Parathyroid adenoma (tissue), 2 donors: ENCODE measurements around the gene BBLN.

Source experiments
- H2AFZ ChIP-seq: fragments of 300-600 bp; sonication (generic); one replicate; pipeline ENCODE4 v1.7.0; 2017; ENCODE audit warnings: antibody characterized with exemption, mild to moderate bottlenecking
- H3K27ac ChIP-seq: fragments of 300-600 bp; sonication (generic); one replicate; pipeline ENCODE4 v1.7.0; 2017
- H3K27me3 ChIP-seq: fragments of 300-600 bp; sonication (generic); one replicate; pipeline ENCODE4 v1.7.0; 2017; ENCODE audit warnings: low read length; ENCODE audit not compliant: control insufficient read depth, insufficient read depth
- H3K36me3 ChIP-seq: fragments of 300-600 bp; sonication (generic); one replicate; pipeline ENCODE4 v1.7.0; 2017; ENCODE audit warnings: low read length; ENCODE audit not compliant: control insufficient read depth, insufficient read depth
- H3K4me1 ChIP-seq: fragments of 300-600 bp; sonication (generic); one replicate; pipeline ENCODE4 v1.7.0; 2017; ENCODE audit warnings: control low read depth
- H3K4me2 ChIP-seq: fragments of 300-600 bp; sonication (generic); one replicate; pipeline ENCODE4 v1.7.0; 2017; ENCODE audit warnings: low read length
- H3K4me3 ChIP-seq: fragments of 300-600 bp; sonication (generic); one replicate; pipeline ENCODE4 v1.7.0; 2017; ENCODE audit warnings: low read depth, low read length
- H3K79me2 ChIP-seq: fragments of 300-600 bp; sonication (generic); one replicate; pipeline ENCODE4 v1.7.0; 2017; ENCODE audit warnings: control low read depth
- H3K9ac ChIP-seq: fragments of 300-600 bp; sonication (generic); one replicate; pipeline ENCODE4 v1.7.0; 2017; ENCODE audit warnings: mild to moderate bottlenecking
- H3K9me3 ChIP-seq: fragments of 300-600 bp; sonication (generic); one replicate; pipeline ENCODE4 v1.7.0; 2017; ENCODE audit warnings: low read length; ENCODE audit not compliant: control insufficient read depth
- CTCF ChIP-seq: fragments of 300-600 bp; sonication (generic); IDR thresholded peaks from one replicate; pipeline ENCODE4 v1.7.0; 2017; ENCODE audit warnings: antibody characterized with exemption, mild to moderate bottlenecking
- donor health status: primary hyperparathyroidism.

BBLN gene

GRCh38 chr9:128153060-128153946 is 6.8 kb upstream of the BBLN start:
- H3K79me2 ChIP-seq, result no peaks in the 10 kb centered on the region
- H3K4me1 ChIP-seq, result no peaks in the 10 kb centered on the region
- no peak overlapping the region for H3K27ac ChIP-seq
- no peaks in the 10 kb centered on the region for H3K27me3 ChIP-seq
- H3K36me3 ChIP-seq, result no peaks in the 10 kb centered on the region
- no peaks in the 10 kb centered on the region for H3K9me3 ChIP-seq
- H3K4me2 ChIP-seq, result no peak overlapping the region
- no peak overlapping the region for H3K9ac ChIP-seq
- TF ChIP-seq CTCF, result no peak
- H3K4me3 ChIP-seq, result no peak overlapping the region
- H2AFZ ChIP-seq, result no peak overlapping the region

GRCh38 chr9:128153947-128154695 is 5.9 kb upstream of the BBLN start:
- no peaks in the 10 kb centered on the region for H3K4me1 ChIP-seq
- TF ChIP-seq CTCF, result no peak

GRCh38 chr9:128155736-128156500 is 4.1 kb upstream of the BBLN start:
- Histone ChIP-seq H3K4me2 (no peak overlapping the region), H3K27me3 (no peaks in the 10 kb centered on the region), H2AFZ (no peak overlapping the region), H3K4me3 (no peak overlapping the region), H3K27ac (no peak overlapping the region), H3K36me3 (no peaks in the 10 kb centered on the region), H3K79me2 (no peaks in the 10 kb centered on the region), H3K9ac (no peak overlapping the region), H3K9me3 (no peaks in the 10 kb centered on the region), H3K4me1 (no peaks in the 10 kb centered on the region)
- no peak for TF ChIP-seq CTCF

More at GRCh38 chr9:128153947-128154695, 5.9 kb upstream of the BBLN start:
- Histone ChIP-seq H3K4me3 (no peak overlapping the region), H3K9ac (no peak overlapping the region), H3K27ac (no peak overlapping the region), H3K9me3 (no peaks in the 10 kb centered on the region), H3K36me3 (no peaks in the 10 kb centered on the region), H3K79me2 (no peaks in the 10 kb centered on the region), H3K4me2 (no peak overlapping the region), H2AFZ (no peak overlapping the region), H3K27me3 (no peaks in the 10 kb centered on the region)

- H3K9me3 ChIP-seq, result no peaks in the 10 kb centered on the region
- H3K27me3 ChIP-seq, result no peaks in the 10 kb centered on the region
- no peak for TF ChIP-seq CTCF
- peak overlapping the region; percentile 58 for H3K4me3 ChIP-seq
- no peaks in the 10 kb centered on the region for H3K36me3 ChIP-seq
- H3K27ac ChIP-seq, result no peak overlapping the region
- H3K4me1 ChIP-seq, result no peaks in the 10 kb centered on the region
- H3K9ac ChIP-seq, result no peak overlapping the region
- no peaks in the 10 kb centered on the region for H3K79me2 ChIP-seq
- peak overlapping the region; percentile 54 for H3K4me2 ChIP-seq
- peak overlapping the region; percentile 45 for H2AFZ ChIP-seq
These were observed 612 bp upstream of the BBLN start for GRCh38 chr9:128159522-128159783.
